ENCODE results near the gene RAB3C.
"Not testable (repeated sequence)": the region's sequence is repeated elsewhere in the genome, so short reads cannot be mapped to it uniquely, and the experiment has no call there.

RAB3C gene

GRCh38 chr5:58699762-58700118 is 116.9 kb downstream of the RAB3C start:
- Histone ChIP-seq H4K20me1 (ENCODE audit: insufficient read depth, low read length) (no peaks in the 10 kb centered on the region), H3K4me1 (ENCODE audit: low read length) (no peaks in the 10 kb centered on the region), H3K4me2 (ENCODE audit: low read length) (no peak overlapping the region), H3K27ac (ENCODE audit: low read length) (no peak overlapping the region), H3K9ac (ENCODE audit: low read length) (no peak overlapping the region), H3K9me3 (ENCODE audit: insufficient read depth, low read length) (no peaks in the 10 kb centered on the region), H3K79me2 (ENCODE audit: low read length) (no peaks in the 10 kb centered on the region), H3K27me3 (ENCODE audit: low read depth, low read length) (no peaks in the 10 kb centered on the region), H2AFZ (ENCODE audit: low read depth, low read length) (no peak overlapping the region), H3K36me3 (replicated peaks; ENCODE audit: low read depth, low read length) (no peaks in the 10 kb centered on the region), H3K4me3 (ENCODE audit: low read length) (no peak overlapping the region)
- no peak for TF ChIP-seq EZH2phosphoT487 (IDR thresholded peaks at IDR 0.05; ENCODE audit: low read depth)
- TF ChIP-seq CTCF (IDR thresholded peaks at IDR 0.05; ENCODE audit: low read depth, low read length), result no peak

GRCh38 chr5:58703925-58704555 is 121.2 kb downstream of the RAB3C start:
- H3K4me3 ChIP-seq (ENCODE audit: low read length), result no peak overlapping the region
- H3K36me3 ChIP-seq (replicated peaks; ENCODE audit: low read depth, low read length), result no peaks in the 10 kb centered on the region
- H3K79me2 ChIP-seq (ENCODE audit: low read length), result no peaks in the 10 kb centered on the region
- no peak overlapping the region for H3K9ac ChIP-seq (ENCODE audit: low read length)
- no peaks in the 10 kb centered on the region for H3K27me3 ChIP-seq (ENCODE audit: low read depth, low read length)
- TF ChIP-seq EZH2phosphoT487 (IDR thresholded peaks at IDR 0.05; ENCODE audit: low read depth) (no peak), CTCF (IDR thresholded peaks at IDR 0.05; ENCODE audit: low read depth, low read length) (no peak)
- H3K4me1 ChIP-seq (ENCODE audit: low read length), result no peaks in the 10 kb centered on the region
- H4K20me1 ChIP-seq (ENCODE audit: insufficient read depth, low read length), result no peaks in the 10 kb centered on the region
- no peaks in the 10 kb centered on the region for H3K9me3 ChIP-seq (ENCODE audit: insufficient read depth, low read length)
- H2AFZ ChIP-seq (ENCODE audit: low read depth, low read length), result no peak overlapping the region
- H3K27ac ChIP-seq (ENCODE audit: low read length), result no peak overlapping the region
- H3K4me2 ChIP-seq (ENCODE audit: low read length), result no peak overlapping the region

GRCh38 chr5:58706736-58707135 is 123.9 kb downstream of the RAB3C start:
- no peaks in the 10 kb centered on the region for H3K4me1 ChIP-seq (ENCODE audit: low read length)
- H3K9ac ChIP-seq (ENCODE audit: low read length), result no peak overlapping the region
- TF ChIP-seq CTCF (IDR thresholded peaks at IDR 0.05; ENCODE audit: low read depth, low read length), result no peak
- TF ChIP-seq EZH2phosphoT487 (IDR thresholded peaks at IDR 0.05; ENCODE audit: low read depth), result no peak
- H2AFZ ChIP-seq (ENCODE audit: low read depth, low read length), result no peak overlapping the region
- no peaks in the 10 kb centered on the region for H3K9me3 ChIP-seq (ENCODE audit: insufficient read depth, low read length)
- H3K4me2 ChIP-seq (ENCODE audit: low read length), result no peak overlapping the region
- H4K20me1 ChIP-seq (ENCODE audit: insufficient read depth, low read length), result no peaks in the 10 kb centered on the region
- H3K27ac ChIP-seq (ENCODE audit: low read length), result no peak overlapping the region
- no peak overlapping the region for H3K4me3 ChIP-seq (ENCODE audit: low read length)
- no peaks in the 10 kb centered on the region for H3K79me2 ChIP-seq (ENCODE audit: low read length)
- no peaks in the 10 kb centered on the region for H3K36me3 ChIP-seq (replicated peaks; ENCODE audit: low read depth, low read length)
- no peaks in the 10 kb centered on the region for H3K27me3 ChIP-seq (ENCODE audit: low read depth, low read length)

- H3K79me2 ChIP-seq (ENCODE audit: low read length), result no peaks in the 10 kb centered on the region
- H4K20me1 ChIP-seq (ENCODE audit: insufficient read depth, low read length), result no peaks in the 10 kb centered on the region
- no peak overlapping the region for H2AFZ ChIP-seq (ENCODE audit: low read depth, low read length)
- no peak overlapping the region for H3K9ac ChIP-seq (ENCODE audit: low read length)
- H3K4me1 ChIP-seq (ENCODE audit: low read length), result no peaks in the 10 kb centered on the region
- TF ChIP-seq EZH2phosphoT487 (IDR thresholded peaks at IDR 0.05; ENCODE audit: low read depth) (no peak), CTCF (IDR thresholded peaks at IDR 0.05; ENCODE audit: low read depth, low read length) (no peak)
- H3K36me3 ChIP-seq (replicated peaks; ENCODE audit: low read depth, low read length), result no peaks in the 10 kb centered on the region
- no peak overlapping the region for H3K27ac ChIP-seq (ENCODE audit: low read length)
- no peak overlapping the region for H3K4me3 ChIP-seq (ENCODE audit: low read length)
- H3K4me2 ChIP-seq (ENCODE audit: low read length), result no peak overlapping the region
- H3K27me3 ChIP-seq (ENCODE audit: low read depth, low read length), result no peaks in the 10 kb centered on the region
- no peaks in the 10 kb centered on the region for H3K9me3 ChIP-seq (ENCODE audit: insufficient read depth, low read length)
These were observed 125.6 kb downstream of the RAB3C start for GRCh38 chr5:58708456-58708855.

GRCh38 chr5:58710425-58710824 is 127.5 kb downstream of the RAB3C start:
- not testable (repeated sequence) for H3K27me3 ChIP-seq (ENCODE audit: low read depth, low read length); H3K9ac ChIP-seq (ENCODE audit: low read length); H3K79me2 ChIP-seq (ENCODE audit: low read length); H3K27ac ChIP-seq (ENCODE audit: low read length); H2AFZ ChIP-seq (ENCODE audit: low read depth, low read length); H4K20me1 ChIP-seq (ENCODE audit: insufficient read depth, low read length); H3K4me3 ChIP-seq (ENCODE audit: low read length); H3K4me2 ChIP-seq (ENCODE audit: low read length); H3K4me1 ChIP-seq (ENCODE audit: low read length); H3K9me3 ChIP-seq (ENCODE audit: insufficient read depth, low read length); H3K36me3 ChIP-seq (replicated peaks; ENCODE audit: low read depth, low read length)
